GM15510 (cell line): Measurements from ENCODE around the gene WRNIP1.

Source experiments
- POLR2A ChIP-seq: IDR thresholded peaks from 3 replicates; pipeline ENCODE4 v1.6.1; 2011; ENCODE audit warnings: borderline replicate concordance; ENCODE audit not compliant: insufficient read length; ENCODE audit errors: extremely low read depth

WRNIP1 gene

DNA sequence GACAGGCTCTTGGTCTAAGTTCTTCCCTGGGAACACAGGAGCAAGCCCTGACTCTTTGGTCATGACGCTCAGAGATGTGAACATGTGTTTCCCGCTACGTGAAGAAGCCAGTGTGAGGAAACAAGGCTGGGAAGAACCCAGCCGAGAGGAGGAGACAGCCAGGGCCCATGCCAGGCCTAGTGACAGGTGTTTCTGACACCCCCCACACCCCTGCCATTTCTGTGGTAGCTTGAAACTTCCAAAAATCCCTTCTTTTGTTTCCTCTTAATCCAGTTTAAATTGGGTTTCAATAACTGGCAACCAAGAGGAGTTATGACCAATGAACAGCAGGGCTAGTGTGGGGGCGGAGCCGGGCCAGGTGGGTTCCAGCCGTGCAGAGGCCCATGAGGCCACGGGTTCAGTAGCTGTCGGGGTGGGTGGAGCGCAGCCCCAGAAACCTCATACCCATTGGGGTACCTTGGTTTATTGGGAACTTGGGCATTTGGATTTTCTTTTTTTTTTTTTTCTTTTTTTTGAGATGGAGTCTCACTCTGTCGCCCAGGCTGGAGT is 33.5 kb downstream of the WRNIP1 start:
- TF ChIP-seq POLR2A: no peak

DNA sequence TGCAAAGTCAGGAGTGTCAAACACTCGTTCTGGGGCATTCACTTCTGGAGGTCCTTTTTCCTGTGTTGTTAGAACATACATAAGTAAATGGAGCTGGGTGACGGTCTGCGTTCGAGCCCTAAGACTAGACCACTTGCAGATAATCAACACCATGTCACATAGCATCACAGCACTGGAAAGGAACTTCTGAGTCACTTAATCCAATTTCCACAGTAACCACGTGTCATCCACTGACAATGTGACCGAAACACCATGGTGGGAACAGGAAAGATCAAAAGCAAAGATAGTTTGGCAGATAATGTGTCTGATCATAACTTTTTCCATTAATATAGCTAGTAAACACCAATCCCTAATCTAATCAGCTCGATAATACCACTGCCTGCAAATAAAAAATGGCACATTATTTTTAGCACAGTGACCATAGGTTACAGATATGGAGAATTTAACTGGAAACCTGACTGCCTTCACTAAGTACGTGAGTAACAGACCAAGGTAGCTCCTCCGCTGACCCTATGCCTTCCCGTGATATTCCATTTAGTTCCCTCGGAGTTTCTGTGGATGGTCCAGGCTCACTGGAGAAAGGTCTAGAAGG is 34.8 kb downstream of the WRNIP1 start:
- TF ChIP-seq POLR2A: no peak

DNA sequence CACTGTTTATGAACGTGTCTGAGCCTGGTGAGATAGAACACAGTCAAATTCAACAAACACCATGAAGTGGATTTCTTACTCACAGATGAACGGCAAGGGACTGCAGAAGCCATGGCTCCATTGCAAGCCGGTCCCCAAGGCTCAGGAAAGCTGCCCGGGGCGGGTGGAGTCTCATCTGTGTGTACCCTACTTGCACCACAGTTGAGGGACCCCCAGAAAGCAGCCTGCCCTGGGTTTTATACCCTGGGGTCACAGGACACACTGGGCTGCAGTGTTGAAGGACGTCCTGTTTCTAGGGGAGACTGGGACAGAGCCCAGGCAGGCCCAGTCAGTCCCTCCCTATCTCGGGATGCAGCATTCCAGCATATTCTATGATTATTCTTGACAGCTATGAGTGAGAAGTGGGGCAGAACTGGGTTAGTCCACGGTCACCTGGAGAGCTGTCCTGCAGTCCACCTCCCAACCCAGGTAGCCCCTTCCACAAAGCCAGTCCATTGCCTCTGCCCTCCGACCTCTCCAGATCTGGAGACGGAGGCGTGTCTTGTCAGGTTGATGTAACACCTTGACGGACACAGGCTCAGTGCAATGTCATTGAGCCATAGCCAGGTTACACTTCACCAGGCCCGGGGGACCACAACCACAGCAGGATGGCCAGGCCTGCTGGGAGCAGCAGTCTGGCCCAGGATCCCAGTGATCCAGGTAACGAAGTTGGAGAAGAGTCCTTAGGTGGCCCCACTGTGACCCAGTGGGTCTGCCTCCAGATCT is 35.5 kb downstream of the WRNIP1 start:
- no peak for TF ChIP-seq POLR2A

DNA sequence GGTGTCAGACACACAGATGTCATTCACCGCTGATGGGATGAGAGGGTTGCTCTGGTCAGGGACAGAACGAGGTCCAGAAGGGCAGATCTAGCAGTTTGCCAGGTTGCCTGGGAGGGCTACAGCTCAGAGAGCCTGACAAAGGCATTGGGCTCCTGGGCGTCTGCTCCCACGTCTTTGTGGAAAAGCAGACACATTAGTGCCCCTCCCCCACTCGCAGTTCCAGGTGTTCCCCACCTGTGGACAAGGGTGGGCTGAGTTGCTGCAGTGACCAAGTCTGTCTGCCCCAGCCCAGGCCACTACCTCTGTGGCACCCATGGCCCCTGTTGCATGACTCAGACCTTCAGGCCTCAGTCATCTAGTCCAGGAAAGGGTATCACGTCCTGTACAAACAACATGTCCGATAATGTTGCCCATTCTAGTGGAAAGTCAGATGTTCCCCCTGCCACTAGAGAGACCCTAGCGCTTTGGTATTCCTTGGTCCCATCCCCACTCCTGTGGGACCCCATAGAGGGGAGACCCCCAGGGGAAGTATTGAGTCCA is 37.4 kb downstream of the WRNIP1 start:
- TF ChIP-seq POLR2A: no peak

DNA sequence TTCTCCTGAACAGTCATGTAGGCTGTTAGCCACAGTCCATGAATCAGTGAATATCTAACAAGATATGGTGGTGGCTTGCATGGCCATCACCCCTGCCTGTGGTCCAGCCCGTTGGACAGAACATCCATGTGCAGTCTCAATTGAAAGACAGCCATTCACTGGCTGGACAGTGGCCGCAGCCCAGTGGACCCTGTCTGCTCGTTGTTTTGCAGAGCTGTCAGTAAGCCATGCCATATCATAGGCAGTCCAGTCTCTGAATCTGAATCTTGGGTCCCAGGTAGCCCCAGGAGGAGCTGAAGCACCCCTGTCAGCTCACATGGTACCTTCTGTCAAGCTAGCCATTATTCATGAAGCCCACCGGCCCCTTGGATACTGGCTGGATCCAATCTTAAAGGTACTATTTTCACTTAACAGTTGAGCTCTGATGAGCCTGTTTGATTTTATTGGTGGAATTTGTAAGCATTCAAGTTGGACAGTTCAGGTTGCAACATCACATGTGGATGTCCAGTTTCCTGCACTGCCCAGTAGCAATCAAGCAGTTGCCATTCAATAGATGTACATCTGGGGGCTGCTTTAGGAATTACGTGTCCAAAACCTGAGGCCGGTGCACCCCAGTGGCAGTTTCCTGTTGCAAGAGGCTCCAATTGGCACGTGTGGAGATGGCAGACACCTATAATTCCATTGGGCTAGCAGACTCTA is 38.7 kb downstream of the WRNIP1 start:
- no peak for TF ChIP-seq POLR2A

DNA sequence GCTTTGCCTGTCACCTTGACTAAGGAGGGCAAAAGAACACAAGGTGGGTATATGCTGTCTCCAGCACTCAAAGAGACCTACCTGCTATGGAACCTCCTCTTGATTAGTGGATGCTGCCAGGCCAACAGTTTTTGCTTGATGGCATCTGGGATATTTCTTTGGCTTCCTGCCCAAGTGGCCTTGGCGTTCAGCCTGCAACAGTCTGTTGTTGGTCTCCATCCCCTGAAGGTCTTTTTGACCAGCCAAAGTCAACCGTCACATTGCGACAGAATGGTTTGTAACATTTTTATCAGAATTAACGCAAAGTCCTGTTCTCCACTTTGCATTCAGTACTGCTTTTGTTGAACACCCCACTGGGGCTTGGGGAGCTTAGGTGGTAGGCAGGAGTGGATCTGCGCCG is 39.3 kb downstream of the WRNIP1 start:
- TF ChIP-seq POLR2A: no peak

DNA sequence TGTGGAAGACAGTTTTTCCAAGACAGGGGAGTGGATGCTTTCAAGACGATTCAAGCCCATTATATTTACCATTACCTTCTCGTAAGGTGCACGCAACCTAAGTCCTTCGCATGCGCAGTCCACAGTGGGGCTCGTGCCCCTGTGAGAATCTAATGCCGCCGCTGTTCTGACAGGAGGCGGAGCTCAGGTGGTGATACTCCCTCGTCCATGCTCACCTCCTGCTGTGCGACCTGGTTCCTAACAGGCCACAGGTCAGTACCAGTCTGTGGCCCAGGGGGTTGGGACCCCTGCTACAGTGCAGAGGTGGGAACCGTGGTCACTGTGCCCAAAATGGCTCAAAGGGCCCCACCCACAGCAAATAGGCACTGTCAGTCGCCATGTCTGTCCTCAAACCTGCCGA is 39.8 kb downstream of the WRNIP1 start:
- no peak for TF ChIP-seq POLR2A

DNA sequence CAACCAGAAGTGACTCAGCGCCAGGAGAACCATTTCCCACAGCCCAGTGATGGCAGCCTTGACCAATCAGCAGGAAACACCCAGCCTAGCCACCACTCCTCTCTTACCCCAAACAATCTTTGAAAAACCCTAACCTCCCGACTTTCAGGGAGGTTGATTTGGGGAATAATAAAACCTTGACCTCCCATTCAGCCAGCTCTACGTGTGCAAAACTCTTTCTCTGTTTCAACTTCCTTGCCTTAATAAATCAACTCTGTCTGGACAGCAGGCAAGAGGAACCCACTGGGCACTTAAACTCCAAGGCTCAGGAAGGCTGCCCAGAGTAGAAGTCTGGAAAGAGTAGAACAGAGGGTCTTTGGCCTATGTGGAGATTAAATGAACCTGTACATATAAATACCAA is 41.5 kb downstream of the WRNIP1 start:
- TF ChIP-seq POLR2A: no peak

DNA sequence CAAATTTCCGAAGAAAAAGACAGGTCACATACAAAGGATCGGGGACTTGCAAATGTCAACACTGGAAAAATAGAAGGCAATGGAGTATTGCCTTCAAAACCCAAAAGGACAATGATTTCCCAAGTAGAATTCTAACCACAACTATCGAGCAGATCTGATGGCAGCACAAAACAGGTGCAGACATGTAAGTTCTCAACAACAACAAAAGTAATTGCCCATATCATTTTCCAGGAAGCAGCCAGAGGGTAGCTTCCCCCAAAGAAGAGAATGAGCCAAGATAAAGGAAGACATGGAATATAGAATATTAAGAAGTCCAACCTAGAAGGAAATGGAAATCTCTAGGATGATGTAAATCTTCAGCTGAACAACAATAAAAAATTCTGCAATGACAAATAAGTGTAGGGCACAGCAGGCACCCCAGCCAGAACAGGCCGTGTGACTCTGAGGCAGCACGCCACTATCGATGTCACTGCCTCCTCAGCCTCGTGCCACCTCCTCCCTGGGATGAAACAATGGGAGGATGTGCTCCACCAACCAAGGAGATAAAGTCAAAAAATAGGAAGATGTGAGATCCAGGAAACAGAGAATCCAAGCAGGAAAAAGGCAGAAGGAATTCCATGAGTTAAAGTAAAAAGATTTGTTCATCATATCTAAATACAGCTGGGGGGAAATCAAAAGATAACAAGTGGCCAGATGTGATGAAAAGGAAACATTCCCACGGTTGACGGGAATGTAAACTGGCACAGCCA is 42.3 kb downstream of the WRNIP1 start:
- TF ChIP-seq POLR2A: no peak

DNA sequence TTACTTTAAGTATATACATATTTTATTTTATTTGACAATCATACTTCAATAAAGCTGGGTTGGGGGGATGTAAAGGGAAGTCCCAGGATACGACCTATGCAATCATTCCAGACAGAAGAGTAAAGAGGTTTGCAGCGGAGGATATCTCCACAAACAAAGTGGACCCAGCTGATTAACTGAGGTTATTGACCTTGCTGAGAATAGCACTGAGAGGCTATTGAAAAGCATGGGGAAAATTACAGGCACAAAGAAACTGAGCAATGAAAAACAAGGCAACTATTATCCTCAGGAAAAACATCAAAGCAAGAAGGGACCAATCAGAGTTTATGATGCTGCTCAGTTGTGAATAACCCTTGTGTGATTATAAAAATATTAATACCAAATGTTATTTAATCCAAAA is 43.8 kb downstream of the WRNIP1 start:
- no peak for TF ChIP-seq POLR2A

DNA sequence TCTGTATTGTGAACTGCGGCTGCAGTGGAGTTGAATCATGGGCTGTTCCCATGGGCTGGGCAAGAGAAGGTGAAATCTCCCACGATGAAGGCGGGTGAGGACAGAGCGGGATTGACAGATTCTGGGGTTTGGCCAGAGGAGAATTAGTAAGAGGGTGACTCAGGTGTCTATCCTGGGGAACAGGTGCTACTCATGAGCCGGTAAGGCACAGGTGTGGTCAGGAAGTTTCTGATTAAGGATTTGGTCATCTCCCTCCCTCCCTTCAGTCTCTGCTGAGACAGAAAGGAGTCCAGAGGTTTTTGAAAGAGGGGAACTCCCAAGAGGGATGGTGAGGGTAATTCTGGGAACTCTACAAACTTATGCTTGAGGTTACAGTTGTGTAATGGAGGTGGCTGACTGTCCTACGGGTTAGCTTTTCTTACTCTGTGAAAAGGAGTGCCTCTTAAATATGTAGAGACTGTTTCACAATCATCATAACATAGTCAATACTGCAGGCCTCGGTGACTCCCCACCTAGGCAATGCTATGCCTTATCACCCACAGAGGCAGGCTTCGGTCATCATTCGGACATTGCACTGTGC is 45.0 kb downstream of the WRNIP1 start:
- TF ChIP-seq POLR2A: no peak

DNA sequence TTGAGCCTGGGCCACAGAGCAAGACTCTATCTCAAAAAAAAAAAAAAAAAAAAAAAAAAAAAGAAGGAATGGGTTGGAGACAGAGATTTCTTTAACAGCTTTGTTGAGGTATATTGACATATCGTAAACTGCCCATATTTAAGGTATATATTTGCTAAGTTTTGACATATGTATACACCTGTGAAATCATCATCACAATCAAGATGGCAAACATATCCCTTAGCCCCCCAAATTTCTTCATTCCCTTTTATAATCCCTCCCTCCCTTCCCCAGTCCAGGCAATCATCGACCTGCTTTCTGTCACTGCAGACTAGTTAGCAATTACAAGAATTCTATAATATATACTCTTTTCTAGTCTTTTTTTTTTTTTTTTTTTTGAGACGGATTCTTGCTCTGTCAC is 47.5 kb downstream of the WRNIP1 start:
- no peak for TF ChIP-seq POLR2A

DNA sequence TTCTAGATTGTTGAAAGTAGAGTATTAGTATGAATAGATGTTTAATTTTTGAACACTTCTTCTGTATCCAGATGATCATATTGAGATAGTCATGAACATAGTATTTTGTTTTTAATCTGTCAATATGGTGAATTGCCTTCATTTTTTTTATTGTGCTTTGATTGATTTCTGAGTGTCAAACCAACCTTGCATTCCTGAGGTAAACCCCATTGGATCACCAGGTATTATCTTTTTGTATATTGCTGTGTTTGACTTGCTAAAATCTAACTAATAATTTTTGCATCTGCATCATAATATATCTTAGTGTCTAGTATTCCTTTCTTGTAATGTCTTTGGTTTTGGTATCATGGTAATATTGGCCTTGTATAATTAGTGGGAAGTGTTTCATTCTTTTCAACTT is 51.0 kb downstream of the WRNIP1 start:
- TF ChIP-seq POLR2A: no peak

DNA sequence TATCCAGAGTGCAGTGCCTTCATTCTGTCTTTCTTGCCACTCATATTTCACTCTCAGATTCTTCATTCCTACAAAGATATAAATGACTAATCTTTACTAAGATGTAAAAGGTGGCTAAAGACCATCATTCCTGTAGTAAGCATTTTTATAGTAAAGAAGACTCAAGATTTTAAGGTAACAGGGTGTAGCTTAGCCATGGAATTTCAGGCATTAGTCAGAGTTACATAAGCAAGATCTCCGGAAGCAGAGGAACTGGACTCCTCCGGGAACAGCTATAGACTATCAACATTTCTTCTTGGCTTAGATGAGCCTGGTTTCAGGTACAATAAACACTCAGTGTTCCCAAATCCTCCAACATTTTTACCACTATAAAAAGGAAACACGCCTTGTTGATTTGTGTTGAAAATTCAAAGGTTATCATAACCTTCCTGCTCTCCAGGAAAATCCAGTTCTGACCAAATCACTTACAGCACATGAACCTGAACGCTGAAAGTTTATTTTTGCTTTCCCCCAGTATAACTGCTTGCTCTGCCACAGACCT is 52.8 kb downstream of the WRNIP1 start:
- no peak for TF ChIP-seq POLR2A

DNA sequence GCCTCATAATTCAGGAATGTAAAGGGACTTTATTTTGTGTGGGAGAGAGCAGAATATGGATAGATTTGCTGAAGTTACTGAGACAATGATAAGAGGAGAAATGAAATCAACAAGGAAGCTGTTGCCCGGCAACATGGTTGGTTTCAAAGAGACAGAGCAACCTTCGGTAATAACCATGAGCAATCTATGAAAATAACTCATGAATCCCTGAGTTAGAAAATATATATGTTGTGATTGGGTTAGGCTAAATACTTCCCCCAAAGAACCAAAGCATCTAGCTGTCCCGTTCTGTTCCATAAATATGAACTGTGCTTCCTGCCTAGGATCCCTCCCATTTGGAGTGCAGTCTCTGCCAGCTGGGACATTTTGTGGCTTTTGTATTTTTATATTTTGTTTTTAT is 53.4 kb downstream of the WRNIP1 start:
- TF ChIP-seq POLR2A: no peak

DNA sequence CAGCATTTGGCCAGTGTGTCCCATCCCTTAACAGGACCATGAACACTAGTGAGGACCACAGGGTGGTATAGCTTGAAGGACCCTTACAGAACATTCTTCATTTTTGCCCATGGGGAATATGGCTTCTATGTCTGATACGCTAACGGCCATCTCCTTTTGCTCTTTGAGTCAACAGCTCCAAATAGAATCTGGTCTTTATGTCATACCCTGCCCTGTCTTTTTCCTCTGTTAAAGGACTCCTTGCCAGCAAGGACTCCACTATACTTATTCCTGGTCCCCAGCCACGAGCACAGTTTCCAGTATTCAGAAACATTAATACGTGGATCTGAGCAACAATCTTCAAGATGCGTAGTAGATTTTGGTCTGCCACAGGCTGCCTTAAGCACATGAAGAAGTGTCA is 53.9 kb downstream of the WRNIP1 start:
- TF ChIP-seq POLR2A: no peak
